ENCODE data around the gene VPS50.
"Not testable (repeated sequence)": the region's sequence is repeated elsewhere in the genome, so short reads cannot be mapped to it uniquely, and the experiment has no call there.

Gene VPS50

GRCh38 chr7:93245525-93246432 lies 13.6 kb downstream of the VPS50 start:
- DNase-seq: no peak

GRCh38 chr7:93249491-93250148 lies 17.5 kb downstream of the VPS50 start:
- DNase-seq: no peak

- no peak for DNase-seq
Measured at GRCh38 chr7:93258661-93259060, 26.5 kb downstream of the VPS50 start.

GRCh38 chr7:93262535-93262934 lies 30.4 kb downstream of the VPS50 start:
- DNase-seq: no peak

GRCh38 chr7:93265220-93265619 lies 33.1 kb downstream of the VPS50 start:
- DNase-seq: no peak

GRCh38 chr7:93279541-93279940 lies 47.4 kb downstream of the VPS50 start:
- no peak for DNase-seq

GRCh38 chr7:93284908-93285307 lies 52.7 kb downstream of the VPS50 start:
- no peak for DNase-seq

GRCh38 chr7:93293229-93293628 lies 61.1 kb downstream of the VPS50 start:
- DNase-seq: no peak

GRCh38 chr7:93298206-93298605 lies 66.0 kb downstream of the VPS50 start:
- DNase-seq: no peak

GRCh38 chr7:93298671-93299070 lies 66.5 kb downstream of the VPS50 start:
- no peak for DNase-seq

GRCh38 chr7:93301736-93302135 lies 69.6 kb downstream of the VPS50 start:
- DNase-seq: no peak

GRCh38 chr7:93307131-93307660 lies 75.0 kb downstream of the VPS50 start:
- DNase-seq: no peak

- no peak for DNase-seq
Measured at GRCh38 chr7:93307943-93308342, 75.8 kb downstream of the VPS50 start.

GRCh38 chr7:93310346-93310745 lies 78.2 kb downstream of the VPS50 start:
- DNase-seq: no peak

GRCh38 chr7:93314449-93314848 lies 82.3 kb downstream of the VPS50 start:
- no peak for DNase-seq

GRCh38 chr7:93315896-93316295 lies 83.7 kb downstream of the VPS50 start:
- no peak for DNase-seq

GRCh38 chr7:93316730-93317129 lies 84.6 kb downstream of the VPS50 start:
- no peak for DNase-seq

GRCh38 chr7:93320887-93321286 lies 88.7 kb downstream of the VPS50 start:
- no peak for DNase-seq

- DNase-seq: not testable (repeated sequence)
Measured at GRCh38 chr7:93326291-93326690, 94.1 kb downstream of the VPS50 start.

GRCh38 chr7:93327006-93327633 lies 95.0 kb downstream of the VPS50 start:
- DNase-seq: no peak

- DNase-seq: no peak
Measured at GRCh38 chr7:93331706-93332105, 99.5 kb downstream of the VPS50 start.

- DNase-seq: no peak
Measured at GRCh38 chr7:93332172-93332571, 100.0 kb downstream of the VPS50 start.

- DNase-seq: no peak
Measured at GRCh38 chr7:93337052-93337451, 104.9 kb downstream of the VPS50 start.

- DNase-seq: not testable (repeated sequence)
Measured at GRCh38 chr7:93342178-93342577, 110.0 kb downstream of the VPS50 start.
